Activated CD8-positive, alpha-beta memory T cell treated with anti-CD3 and anti-CD28 coated beads, Interleukin-2, amount 50 U/mL, for 1 hour (primary cell): ENCODE data around the gene CEP131.

Experiments
- DNase-seq: peaks from one replicate; pipeline ENCODE4 v3.0.0-alpha.2; 2020; ENCODE audit errors: extremely low read depth

CEP131 gene

GRCh38 chr17:81187586-81188490 lies 34.9 kb downstream of the CEP131 start:
- DNase-seq = no peak

- DNase-seq = no peak
These were observed 35.6 kb downstream of the CEP131 start for GRCh38 chr17:81187120-81187519.

DNA sequence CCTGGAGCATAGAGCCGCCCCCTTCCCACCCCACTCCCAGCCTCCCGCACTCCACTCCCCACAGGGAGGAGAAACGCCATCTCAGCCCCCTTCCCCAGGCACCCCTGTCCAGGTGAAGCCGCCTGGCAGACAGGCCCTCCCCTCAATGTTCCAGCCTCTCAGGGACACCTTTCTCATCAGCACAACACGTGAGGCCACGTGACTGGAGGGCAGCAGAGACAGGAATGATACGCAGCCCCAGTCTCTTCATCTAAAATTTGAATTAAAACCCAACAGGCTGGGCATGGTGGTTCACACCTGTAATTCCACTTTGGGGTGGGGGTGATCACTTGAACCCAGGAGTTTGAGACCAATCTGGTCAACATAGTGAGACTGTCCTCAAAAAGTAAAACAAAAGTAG lies 36.6 kb downstream of the CEP131 start:
- DNase-seq = no peak

- no peak for DNase-seq
These were observed 38.2 kb downstream of the CEP131 start for GRCh38 chr17:81184555-81184954.

DNA sequence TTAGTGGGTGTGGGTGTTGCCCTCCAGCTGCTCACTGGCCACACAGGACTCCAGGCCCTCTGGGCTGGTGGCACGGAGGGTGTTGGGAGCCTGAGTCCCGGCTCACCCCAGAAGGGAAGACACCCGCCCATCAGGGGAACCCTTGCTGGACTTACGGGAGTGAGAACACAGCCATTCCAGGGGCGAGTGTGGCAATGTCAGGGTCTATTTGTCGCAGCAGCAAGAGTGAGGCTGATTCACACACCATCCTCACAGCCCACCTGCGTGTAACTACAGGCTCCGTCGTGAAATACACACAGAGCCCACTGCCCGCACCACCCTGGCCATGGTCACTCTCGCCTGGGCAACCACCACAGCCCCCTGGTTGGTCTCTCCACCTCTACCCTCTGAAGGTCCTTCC lies 39.0 kb downstream of the CEP131 start:
- no peak for DNase-seq

DNA sequence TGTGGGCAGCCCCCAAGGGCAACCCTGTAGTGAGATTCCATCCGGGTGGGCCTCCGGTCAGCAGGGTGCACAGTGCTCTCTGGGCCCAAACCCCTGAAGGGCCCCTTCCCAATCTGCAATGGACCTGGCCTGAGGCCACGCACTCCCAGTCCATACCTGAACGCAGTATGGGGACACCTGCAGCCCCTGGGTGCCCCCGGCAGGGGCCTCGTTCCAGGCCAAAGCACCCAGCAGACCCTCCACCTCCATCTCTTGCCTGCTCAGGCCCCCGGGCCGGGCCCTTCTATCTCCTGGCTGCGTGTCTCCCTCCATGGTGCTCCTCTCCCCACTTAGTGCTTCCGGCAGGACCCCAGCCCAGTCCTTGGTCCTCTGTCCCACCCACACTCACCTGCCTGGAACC lies 39.4 kb downstream of the CEP131 start:
- no peak for DNase-seq

DNA sequence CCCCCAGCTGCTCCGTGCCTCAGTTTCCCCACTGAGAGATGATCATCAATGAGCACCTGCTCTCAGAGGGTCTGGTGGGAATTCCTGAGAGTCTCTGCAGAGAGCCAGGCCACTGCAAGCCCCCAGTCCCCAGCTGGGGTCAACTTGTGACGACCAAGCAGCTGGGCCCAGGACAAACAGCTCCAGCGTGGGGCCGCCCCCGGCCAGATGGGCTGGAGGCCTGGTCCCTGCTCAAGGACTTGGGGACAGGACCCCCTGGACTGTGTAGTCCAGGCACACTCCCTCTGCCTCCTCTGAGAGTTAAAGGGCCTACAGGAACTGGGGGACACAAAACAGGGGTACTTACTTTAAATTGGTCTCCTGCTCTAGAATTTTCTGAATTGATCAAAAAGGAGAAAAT lies 40.2 kb downstream of the CEP131 start:
- no peak for DNase-seq

DNA sequence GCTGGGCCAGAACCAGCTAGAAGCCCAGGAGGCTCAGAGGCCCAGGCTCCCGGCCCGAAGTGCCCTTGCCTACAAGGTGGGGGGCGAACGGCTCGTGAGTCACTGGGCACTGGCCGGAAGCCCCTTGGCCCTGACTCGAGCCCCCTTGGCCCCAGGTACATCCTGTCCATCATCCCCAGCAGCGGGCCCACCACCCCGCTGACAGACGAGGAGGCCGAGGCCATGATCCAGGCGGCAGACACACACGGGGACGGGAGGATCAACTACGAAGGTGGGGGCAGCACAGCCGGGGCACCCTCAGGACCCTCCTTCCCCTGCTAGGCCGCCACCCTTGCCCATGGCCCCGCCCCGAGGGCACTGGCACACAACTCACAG lies 41.0 kb downstream of the CEP131 start:
- DNase-seq = no peak

- DNase-seq = no peak
These were observed 41.6 kb downstream of the CEP131 start for GRCh38 chr17:81180836-81181810.

DNA sequence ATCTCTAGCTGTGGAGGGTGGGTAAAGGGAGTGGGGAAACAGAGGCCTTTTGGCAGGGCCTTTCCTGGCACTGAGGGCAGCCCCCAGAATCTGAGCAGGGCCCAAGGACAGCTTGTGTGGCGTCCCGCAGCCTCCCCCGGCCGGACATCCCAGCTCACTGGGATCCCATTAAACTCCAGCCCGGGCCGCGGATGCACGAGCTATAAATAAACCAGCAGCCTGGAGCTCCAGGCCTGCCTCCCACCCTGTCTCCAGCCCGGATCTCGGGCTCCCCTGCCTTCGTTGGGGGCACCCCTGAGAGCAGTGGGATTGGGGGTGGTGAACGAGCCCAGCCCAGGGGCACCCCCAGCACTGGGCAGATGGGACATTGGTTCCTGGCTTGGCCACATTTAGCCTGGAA lies 42.9 kb downstream of the CEP131 start:
- no peak for DNase-seq

DNA sequence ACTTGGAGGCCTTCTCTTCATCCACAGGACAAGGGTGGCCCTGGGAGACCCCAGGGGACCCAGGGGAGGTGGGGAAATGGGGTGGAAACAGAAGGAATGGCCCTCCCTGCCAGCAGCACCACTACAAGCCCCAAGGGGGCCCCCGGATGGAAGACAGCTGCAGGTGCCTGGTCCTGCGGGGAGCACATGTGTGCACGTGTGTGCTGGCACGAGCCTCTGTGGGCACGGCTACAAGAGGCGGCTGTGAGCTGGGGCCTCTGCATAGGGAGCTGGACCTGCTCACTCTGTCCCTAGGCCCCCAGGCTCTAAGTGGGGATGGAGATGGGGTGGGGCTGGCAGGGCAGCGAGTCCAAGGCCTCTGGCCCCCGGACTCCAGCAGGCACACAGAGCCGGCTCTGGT lies 43.5 kb downstream of the CEP131 start:
- no peak for DNase-seq

DNA sequence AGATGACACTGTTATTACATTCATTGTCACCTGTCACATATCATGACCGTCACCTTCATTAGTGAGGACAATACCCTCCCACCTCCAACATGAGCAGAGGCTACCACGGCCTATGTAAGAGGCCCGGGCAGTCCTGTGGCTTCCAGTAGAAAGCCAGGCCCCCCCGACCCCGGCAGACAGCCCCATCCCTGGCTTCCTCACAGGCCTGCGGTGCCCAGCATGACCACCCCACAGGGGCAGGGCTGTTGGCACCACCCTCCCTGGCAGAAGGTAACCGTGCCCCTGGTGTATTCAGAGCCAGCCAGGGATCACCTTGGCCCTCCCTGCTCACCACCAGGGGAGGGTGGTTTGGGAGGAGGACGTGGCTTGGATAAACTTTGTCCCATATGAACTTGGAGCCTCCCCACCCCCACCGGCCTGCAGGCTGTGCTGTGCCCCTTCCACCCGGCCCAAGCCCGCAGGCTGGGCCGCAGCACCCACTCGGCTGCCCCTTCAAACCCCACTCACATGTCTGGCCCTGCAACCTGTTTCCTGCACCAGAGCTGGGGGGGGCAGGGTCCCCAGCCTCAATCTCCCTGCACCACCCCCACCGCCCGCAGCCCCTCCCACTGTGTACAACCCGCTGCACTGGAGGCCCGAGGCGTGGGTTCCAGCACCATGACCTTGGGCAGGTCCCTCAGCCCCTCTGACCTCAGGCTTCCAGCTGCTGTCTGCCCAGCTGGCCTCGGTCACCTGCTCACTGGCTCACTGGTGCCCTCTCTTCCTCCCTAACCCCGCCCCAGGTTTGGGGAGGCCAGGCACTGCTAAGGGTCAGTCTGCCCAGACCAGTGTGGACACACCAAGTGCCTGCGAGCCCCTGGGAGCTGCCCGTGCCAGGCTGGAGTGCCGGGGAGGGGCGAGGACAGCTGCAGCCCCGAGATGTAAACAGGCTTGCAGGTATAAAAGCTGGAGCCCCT lies 44.4 kb downstream of the CEP131 start:
- no peak for DNase-seq

DNA sequence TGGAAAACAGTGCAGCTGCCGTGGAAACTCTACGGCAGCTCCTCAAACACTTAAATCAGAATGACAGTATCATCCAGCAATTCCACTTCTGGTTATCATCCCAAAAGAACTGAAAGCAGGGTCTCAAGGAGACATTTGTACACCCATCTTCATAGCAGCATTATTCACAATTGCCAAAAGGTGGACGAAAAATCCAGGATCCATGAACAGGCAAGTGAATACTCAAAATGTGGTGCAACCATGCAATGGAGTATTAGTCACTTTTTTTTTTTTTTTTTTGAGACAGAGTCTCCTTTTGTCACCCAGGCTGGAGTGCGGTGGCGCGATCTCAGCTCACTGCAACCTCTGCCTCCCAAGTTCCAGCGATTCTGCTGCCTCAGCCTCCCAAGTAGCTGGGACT lies 46.1 kb downstream of the CEP131 start:
- no peak for DNase-seq

- no peak for DNase-seq
These were observed 49.0 kb downstream of the CEP131 start for GRCh38 chr17:81173762-81174155.

DNA sequence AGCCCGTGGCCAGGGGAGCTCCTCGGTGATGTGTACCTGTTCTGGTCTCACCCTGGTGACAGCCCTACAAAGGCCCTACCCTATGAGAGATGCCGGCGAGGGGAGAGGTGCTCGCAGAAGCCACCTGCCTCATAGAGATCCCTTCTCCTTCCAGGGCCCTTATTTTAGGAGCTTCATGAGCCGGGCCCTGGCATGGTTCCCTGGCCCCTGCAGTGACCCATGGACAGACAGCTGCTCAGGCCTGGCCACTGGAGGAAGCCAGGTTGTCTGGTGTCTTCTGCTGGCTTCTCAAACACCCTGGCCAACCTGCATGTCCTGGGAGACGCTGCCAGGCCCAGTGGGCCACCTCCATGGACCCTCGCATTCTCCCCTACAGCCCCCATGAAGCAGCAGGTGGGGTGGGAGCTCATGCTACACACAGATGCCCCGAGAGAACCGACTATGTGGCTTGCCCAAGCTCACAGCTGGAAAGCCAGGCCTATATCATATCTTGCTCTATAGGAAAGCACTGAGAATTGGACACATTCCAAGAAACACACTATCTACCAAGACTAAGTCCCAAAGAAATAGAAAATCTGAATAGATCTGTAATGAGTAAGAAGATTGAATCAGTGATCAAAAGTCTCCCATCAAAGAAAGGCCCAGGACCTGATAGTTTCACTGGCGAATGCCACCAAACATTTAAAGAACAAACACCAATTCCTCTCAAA lies 49.6 kb downstream of the CEP131 start:
- no peak for DNase-seq

- no peak for DNase-seq
These were observed 50.8 kb downstream of the CEP131 start for GRCh38 chr17:81171941-81172340.

DNA sequence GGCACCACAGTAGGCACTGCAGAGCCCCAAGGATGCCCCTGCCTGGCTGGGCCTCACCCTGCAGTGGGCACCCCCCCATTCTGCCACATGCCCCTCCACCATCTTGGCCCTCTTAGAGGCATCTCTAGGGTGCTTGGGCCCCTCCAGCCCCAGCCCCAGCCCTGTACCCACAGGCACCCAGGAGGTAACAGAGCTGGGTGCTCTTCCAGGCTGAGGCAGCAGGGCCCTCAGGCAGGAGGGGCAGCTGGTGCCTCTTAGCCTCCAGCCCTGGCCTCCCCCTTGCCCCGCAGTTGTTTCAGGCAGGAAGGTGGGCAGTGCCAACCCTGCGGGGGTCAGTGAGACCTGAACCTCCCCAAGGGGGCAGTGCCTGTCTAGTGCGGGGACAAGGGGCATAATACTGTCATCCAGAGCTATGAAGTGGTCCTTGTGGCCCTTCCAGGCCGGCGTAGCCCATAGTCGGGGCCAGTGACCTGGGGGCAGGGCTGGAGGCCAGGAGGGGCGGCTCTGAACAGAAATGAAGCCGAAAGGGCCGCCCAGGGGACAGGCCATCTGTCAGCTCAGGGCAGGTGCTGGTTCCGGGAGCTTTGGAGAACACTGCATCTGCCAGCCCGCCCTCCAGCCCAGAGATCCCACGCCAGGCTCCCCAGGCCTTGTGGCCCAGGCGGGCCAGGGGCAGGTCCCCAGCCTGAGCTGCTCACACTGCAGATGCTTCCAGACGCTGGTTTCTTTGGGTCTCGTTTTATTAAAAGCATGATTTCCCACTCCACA lies 51.9 kb downstream of the CEP131 start:
- DNase-seq = no peak

DNA sequence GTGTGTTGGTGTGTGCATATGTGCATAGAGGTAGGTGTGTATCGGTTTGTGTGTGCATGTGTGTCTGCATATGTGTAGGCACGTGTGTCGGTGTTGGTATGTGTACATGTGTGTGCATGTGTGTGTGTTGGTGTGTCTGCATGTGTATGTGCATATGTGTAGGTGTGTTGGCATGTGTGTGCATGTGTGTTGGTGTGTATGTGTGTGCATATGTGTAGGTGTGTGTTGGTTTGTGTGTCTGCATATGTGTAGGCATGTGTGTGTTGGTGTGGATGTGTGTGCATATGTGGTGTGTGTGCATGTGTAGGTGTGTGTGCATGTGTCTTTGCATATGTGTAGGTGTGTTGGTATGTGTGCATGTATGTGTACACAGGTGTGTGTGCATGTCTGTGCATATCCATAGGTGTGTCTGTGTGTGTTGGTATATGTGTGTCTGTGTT lies 52.9 kb downstream of the CEP131 start:
- no peak for DNase-seq

GRCh38 chr17:81167638-81168037 lies 55.1 kb downstream of the CEP131 start:
- no peak for DNase-seq

DNA sequence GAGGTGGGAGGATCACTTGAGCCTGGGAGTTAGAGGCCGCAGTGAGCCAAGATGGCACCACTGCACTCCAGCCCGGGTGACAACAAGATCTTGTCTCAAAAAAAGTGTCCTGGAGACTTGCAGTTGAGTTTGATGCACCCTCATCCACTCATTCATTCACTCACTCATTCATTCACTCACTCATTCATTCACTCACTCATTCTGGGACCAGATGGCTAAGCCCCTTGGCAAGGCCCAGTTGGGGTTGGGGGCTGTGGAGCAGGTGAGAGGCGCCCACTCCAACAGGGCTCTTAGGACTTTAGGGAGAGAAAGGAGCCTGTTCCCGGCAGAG lies 55.6 kb downstream of the CEP131 start:
- DNase-seq = no peak
